SK-N-SH treated with all-trans-retinoic acid at 6 μM for 48 hours (cell line): ENCODE data around the gene DCP1B.

Source experiments
- ATAC-seq: fragments of 200-7000 bp; cut with Tn5 transposase; 3 replicates; pipeline ENCODE4 v1.9.1; 2020; ENCODE audit warnings: mild to moderate bottlenecking, moderate library complexity
- ARNTL ChIP-seq: fragments of 450-650 bp; formaldehyde crosslinking; IDR thresholded peaks from 2 replicates; pipeline ENCODE4 v1.5.0; 2020; ENCODE audit warnings: low read depth, mild to moderate bottlenecking, moderate library complexity, borderline replicate concordance
- BACH2 ChIP-seq: fragments of 250-450 bp; sonication (Bioruptor Pico); IDR thresholded peaks from 2 replicates; pipeline ENCODE4 v1.9.0; 2021; ENCODE audit warnings: mild to moderate bottlenecking, borderline replicate concordance
- CREB5 ChIP-seq: fragments of 250-450 bp; sonication (Bioruptor Pico); IDR thresholded peaks from 2 replicates; pipeline ENCODE4 v1.5.1; 2020; ENCODE audit warnings: low read depth, mild to moderate bottlenecking, moderate library complexity
- ESRRG ChIP-seq: fragments of 250-450 bp; sonication (Bioruptor Pico); IDR thresholded peaks from 2 replicates; pipeline ENCODE4 v1.6.1; 2021; ENCODE audit warnings: mild to moderate bottlenecking
- GLIS3 ChIP-seq: fragments of 250-450 bp; sonication (Bioruptor Pico); IDR thresholded peaks from 2 replicates; pipeline ENCODE4 v1.5.0; 2020; ENCODE audit warnings: mild to moderate bottlenecking, moderate library complexity
- ISL1 ChIP-seq: fragments of 250-450 bp; sonication (Bioruptor Pico); IDR thresholded peaks from 2 replicates; pipeline ENCODE4 v2.1.2; 2022; ENCODE audit warnings: mild to moderate bottlenecking, moderate library complexity
- RARB ChIP-seq: fragments of 250-450 bp; sonication (Bioruptor Pico); IDR thresholded peaks from 2 replicates; pipeline ENCODE4 v1.8.0; 2021; ENCODE audit warnings: mild to moderate bottlenecking, moderate library complexity
- SNAI2 ChIP-seq: fragments of 250-450 bp; sonication (Bioruptor Pico); IDR thresholded peaks from 2 replicates; pipeline ENCODE4 v1.5.0; 2020; ENCODE audit warnings: mild to moderate bottlenecking, moderate library complexity
- TCF4 ChIP-seq: fragments of 250-450 bp; sonication (Bioruptor Pico); IDR thresholded peaks from 2 replicates; pipeline ENCODE4 v1.8.0; 2021; ENCODE audit warnings: mild to moderate bottlenecking, moderate library complexity, borderline replicate concordance
- TOX ChIP-seq: fragments of 250-450 bp; sonication (Bioruptor Pico); IDR thresholded peaks from 2 replicates; pipeline ENCODE4 v1.8.0; 2021; ENCODE audit warnings: mild to moderate bottlenecking, moderate library complexity, borderline replicate concordance
- ZFP3 ChIP-seq: fragments of 250-450 bp; sonication (Bioruptor Pico); IDR thresholded peaks from 2 replicates; pipeline ENCODE4 v1.5.0; 2020; ENCODE audit warnings: mild to moderate bottlenecking, moderate library complexity
- ZFP30 ChIP-seq: fragments of 450-650 bp; formaldehyde crosslinking; IDR thresholded peaks from 2 replicates; pipeline ENCODE4 v1.5.0; 2022; ENCODE audit warnings: mild to moderate bottlenecking, moderate library complexity
- ZNF565 ChIP-seq: fragments of 450-650 bp; formaldehyde crosslinking; conservative IDR thresholded peaks from 2 replicates; pipeline ENCODE4 v1.5.0; 2020; ENCODE audit warnings: low read depth, mild to moderate bottlenecking, moderate library complexity
- ZNF70 ChIP-seq: fragments of 450-650 bp; formaldehyde crosslinking; IDR thresholded peaks from 2 replicates; pipeline ENCODE4 v1.5.0; 2020; ENCODE audit warnings: mild to moderate bottlenecking, moderate library complexity
- ZNF8 ChIP-seq: fragments of 450-650 bp; formaldehyde crosslinking; IDR thresholded peaks from 2 replicates; pipeline ENCODE4 v1.5.0; 2020; ENCODE audit warnings: mild to moderate bottlenecking, moderate library complexity
- TF ChIP-seq, protein P1 (sequence below): fragments of 250-450 bp; sonication (Bioruptor Pico); IDR thresholded peaks from 2 replicates; pipeline ENCODE4 v1.5.0; 2020; ENCODE audit warnings: mild to moderate bottlenecking, moderate library complexity
- TF ChIP-seq, protein P2 (sequence below): fragments of 250-450 bp; sonication (Bioruptor Pico); IDR thresholded peaks from 2 replicates; pipeline ENCODE4 v1.8.0; 2020; ENCODE audit warnings: mild to moderate bottlenecking, moderate library complexity, borderline replicate concordance
- TF ChIP-seq, protein P3 (sequence below): fragments of 250-450 bp; sonication (Bioruptor Pico); IDR thresholded peaks from 2 replicates; pipeline ENCODE4 v1.8.0; 2021; ENCODE audit warnings: low read depth, mild to moderate bottlenecking, moderate library complexity, borderline replicate concordance
- TF ChIP-seq, protein P4 (sequence below): fragments of 250-450 bp; sonication (Bioruptor Pico); IDR thresholded peaks from 2 replicates; pipeline ENCODE4 v1.5.1; 2021; ENCODE audit warnings: mild to moderate bottlenecking, moderate library complexity

The DCP1B gene

DNA sequence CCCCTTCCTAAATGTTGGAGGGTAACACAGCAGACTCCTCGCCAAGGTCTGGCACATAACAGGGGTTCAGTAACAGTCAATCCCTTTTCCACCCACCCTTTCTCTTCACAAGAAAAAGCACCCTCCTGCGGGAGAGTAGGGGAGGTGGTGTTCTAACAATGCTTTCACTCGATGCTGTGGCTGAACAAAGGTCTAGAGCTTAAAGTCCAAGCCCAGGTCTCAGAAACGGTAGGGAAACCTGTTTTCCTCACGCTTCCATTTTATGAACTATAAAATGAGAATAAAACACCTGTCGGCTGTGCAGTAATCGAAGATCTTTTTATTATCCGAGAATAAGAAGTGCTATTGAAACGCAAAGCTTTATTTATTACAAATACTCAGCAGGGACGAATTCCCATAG is 64.9 kb downstream of the DCP1B start:
- ATAC-seq = no peak
- no peak for TF ChIP-seq BACH2 (CRISPR knock-in tag)
- TF ChIP-seq ESRRG (CRISPR knock-in tag) = no peak
- TF ChIP-seq, protein P1, sequence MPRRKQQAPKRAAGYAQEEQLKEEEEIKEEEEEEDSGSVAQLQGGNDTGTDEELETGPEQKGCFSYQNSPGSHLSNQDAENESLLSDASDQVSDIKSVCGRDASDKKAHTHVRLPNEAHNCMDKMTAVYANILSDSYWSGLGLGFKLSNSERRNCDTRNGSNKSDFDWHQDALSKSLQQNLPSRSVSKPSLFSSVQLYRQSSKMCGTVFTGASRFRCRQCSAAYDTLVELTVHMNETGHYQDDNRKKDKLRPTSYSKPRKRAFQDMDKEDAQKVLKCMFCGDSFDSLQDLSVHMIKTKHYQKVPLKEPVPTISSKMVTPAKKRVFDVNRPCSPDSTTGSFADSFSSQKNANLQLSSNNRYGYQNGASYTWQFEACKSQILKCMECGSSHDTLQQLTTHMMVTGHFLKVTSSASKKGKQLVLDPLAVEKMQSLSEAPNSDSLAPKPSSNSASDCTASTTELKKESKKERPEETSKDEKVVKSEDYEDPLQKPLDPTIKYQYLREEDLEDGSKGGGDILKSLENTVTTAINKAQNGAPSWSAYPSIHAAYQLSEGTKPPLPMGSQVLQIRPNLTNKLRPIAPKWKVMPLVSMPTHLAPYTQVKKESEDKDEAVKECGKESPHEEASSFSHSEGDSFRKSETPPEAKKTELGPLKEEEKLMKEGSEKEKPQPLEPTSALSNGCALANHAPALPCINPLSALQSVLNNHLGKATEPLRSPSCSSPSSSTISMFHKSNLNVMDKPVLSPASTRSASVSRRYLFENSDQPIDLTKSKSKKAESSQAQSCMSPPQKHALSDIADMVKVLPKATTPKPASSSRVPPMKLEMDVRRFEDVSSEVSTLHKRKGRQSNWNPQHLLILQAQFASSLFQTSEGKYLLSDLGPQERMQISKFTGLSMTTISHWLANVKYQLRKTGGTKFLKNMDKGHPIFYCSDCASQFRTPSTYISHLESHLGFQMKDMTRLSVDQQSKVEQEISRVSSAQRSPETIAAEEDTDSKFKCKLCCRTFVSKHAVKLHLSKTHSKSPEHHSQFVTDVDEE (CRISPR knock-in tag) = no peak
- TF ChIP-seq SNAI2 (CRISPR knock-in tag) = no peak
- no peak for TF ChIP-seq ZNF8 (CRISPR knock-in tag)
- TF ChIP-seq ZFP3 (CRISPR knock-in tag) = no peak
- TF ChIP-seq ARNTL = no peak
- no peak for TF ChIP-seq TOX
- TF ChIP-seq RARB (CRISPR knock-in tag) = no peak
- no peak for TF ChIP-seq ISL1 (CRISPR knock-in tag)
- TF ChIP-seq, protein P2, sequence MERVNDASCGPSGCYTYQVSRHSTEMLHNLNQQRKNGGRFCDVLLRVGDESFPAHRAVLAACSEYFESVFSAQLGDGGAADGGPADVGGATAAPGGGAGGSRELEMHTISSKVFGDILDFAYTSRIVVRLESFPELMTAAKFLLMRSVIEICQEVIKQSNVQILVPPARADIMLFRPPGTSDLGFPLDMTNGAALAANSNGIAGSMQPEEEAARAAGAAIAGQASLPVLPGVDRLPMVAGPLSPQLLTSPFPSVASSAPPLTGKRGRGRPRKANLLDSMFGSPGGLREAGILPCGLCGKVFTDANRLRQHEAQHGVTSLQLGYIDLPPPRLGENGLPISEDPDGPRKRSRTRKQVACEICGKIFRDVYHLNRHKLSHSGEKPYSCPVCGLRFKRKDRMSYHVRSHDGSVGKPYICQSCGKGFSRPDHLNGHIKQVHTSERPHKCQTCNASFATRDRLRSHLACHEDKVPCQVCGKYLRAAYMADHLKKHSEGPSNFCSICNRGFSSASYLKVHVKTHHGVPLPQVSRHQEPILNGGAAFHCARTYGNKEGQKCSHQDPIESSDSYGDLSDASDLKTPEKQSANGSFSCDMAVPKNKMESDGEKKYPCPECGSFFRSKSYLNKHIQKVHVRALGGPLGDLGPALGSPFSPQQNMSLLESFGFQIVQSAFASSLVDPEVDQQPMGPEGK (CRISPR knock-in tag) = no peak
- TF ChIP-seq CREB5 = no peak
- no peak for TF ChIP-seq ZNF565
- TF ChIP-seq, all 23 proteins: peak for 0

DNA sequence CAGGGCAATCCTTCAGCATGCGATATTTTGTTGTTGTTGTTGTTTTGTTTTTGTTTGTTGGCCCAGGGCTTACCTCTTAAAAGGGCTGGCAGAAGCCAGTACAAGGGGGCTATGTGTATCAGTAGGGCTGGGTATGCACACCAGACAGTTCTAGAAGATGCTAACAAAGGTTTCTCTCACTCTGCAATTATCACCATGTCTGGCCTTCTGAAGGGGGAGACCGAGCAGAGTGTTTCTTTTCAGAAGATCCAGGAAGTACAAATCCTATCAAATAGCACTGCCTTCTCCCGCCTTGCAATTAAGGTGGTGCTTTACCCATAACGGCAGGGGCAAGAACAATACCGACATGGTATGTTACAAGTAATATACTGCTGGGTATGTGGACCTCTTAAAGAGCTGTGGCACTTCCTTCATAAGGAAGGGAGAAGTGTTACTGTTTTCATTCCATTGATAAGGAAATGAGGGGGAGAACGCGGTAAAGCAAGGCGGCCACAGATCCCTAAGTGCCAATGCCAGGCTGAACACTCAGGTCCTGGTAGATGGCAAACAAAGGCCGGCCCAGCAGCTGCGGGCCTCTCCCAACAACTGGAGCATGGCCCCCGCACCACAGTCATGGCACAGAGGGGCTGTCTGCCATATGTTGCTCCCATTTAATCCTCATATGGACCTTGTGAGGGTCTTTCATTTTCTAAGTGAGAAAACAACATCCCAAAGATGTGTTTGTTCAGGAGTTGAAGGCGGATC is 66.6 kb downstream of the DCP1B start:
- no peak for ATAC-seq
- no peak for TF ChIP-seq ZFP3 (CRISPR knock-in tag)
- TF ChIP-seq GLIS3 (CRISPR knock-in tag) = no peak

GRCh38 chr12:1936406-1937320 is 67.6 kb downstream of the DCP1B start:
- peak; percentile 77 for ATAC-seq

More at GRCh38 chr12:1936406-1937320, 67.6 kb downstream of the DCP1B start:
- TF ChIP-seq, protein P2 (CRISPR knock-in tag) = no peak
- TF ChIP-seq GLIS3 (CRISPR knock-in tag) (no peak), ZFP3 (CRISPR knock-in tag) (no peak), ZNF565 (no peak), CREB5 (no peak), TCF4 (no peak), ZFP30 (CRISPR knock-in tag) (no peak), ZNF8 (CRISPR knock-in tag) (no peak), ISL1 (CRISPR knock-in tag) (0 out of 2 replicates have a peak, but pooled peaks have one; percentile 21), TOX (no peak), SNAI2 (CRISPR knock-in tag) (no peak), ZNF70 (CRISPR knock-in tag) (0 out of 2 replicates have a peak, but pooled peaks have one; percentile 55)
- TF ChIP-seq, protein P3, sequence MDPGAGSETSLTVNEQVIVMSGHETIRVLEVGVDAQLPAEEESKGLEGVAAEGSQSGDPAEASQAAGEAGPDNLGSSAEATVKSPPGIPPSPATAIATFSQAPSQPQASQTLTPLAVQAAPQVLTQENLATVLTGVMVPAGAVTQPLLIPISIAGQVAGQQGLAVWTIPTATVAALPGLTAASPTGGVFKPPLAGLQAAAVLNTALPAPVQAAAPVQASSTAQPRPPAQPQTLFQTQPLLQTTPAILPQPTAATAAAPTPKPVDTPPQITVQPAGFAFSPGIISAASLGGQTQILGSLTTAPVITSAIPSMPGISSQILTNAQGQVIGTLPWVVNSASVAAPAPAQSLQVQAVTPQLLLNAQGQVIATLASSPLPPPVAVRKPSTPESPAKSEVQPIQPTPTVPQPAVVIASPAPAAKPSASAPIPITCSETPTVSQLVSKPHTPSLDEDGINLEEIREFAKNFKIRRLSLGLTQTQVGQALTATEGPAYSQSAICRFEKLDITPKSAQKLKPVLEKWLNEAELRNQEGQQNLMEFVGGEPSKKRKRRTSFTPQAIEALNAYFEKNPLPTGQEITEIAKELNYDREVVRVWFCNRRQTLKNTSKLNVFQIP (CRISPR knock-in tag) = no peak
- TF ChIP-seq, protein P4, sequence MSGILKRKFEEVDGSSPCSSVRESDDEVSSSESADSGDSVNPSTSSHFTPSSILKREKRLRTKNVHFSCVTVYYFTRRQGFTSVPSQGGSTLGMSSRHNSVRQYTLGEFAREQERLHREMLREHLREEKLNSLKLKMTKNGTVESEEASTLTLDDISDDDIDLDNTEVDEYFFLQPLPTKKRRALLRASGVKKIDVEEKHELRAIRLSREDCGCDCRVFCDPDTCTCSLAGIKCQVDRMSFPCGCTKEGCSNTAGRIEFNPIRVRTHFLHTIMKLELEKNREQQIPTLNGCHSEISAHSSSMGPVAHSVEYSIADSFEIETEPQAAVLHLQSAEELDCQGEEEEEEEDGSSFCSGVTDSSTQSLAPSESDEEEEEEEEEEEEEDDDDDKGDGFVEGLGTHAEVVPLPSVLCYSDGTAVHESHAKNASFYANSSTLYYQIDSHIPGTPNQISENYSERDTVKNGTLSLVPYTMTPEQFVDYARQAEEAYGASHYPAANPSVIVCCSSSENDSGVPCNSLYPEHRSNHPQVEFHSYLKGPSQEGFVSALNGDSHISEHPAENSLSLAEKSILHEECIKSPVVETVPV (CRISPR knock-in tag) = no peak
